GM18868 (cell line): Measurements from ENCODE around the gene SEMA3F.

ENCODE experiments used
- ATAC-seq: cut with Tn5 transposase; IDR thresholded peaks from one replicate; pipeline ENCODE4 v1.9.1; 2021; ENCODE audit warnings: mild to moderate bottlenecking, moderate library complexity; ENCODE audit not compliant: unreplicated experiment

The SEMA3F gene

GRCh38 chr3:50192124-50192523 is 37.0 kb downstream of the SEMA3F start:
- ATAC-seq: no peak

DNA sequence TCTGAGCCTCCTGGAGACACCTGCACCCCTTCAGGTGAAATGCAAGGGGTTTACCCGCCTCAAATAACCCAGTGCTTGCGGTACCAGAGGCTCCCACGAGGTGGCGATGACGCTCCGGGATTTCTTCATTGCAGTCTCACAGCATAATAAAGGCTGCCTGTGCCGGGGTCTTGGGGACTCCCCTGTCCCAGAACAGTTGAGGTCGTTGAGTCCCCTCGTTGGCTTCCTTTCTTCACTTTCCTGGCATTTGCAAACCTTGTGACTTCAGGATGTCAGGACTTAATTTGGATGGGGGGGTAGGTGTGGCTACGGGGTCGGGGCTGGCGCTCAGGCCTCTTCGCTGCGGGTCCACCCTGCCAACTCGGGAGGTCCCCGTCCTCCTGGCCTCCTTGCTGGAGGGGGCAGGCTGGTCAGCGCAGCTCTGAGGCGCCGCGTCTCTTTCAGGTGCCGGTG is 37.6 kb downstream of the SEMA3F start:
- no peak for ATAC-seq

- ATAC-seq: no peak
Observed at GRCh38 chr3:50193286-50193685, 38.2 kb downstream of the SEMA3F start.

DNA sequence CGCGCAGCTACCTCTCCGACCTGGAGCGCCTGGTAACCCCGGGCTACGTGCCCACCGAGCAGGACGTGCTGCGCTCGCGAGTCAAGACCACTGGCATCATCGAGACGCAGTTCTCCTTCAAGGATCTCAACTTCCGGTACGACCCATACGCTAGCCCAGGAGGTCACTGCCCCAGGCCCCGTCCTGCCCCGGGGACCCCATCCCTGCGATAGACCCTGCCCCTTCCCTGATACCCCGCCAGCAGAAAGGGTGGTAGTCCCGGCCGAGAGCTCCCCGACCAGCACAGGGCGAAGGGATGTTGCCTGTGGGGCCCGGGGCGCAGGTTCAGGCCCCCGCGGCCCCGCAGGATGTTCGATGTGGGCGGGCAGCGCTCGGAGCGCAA is 38.6 kb downstream of the SEMA3F start:
- no peak for ATAC-seq

GRCh38 chr3:50194128-50194902 is 39.2 kb downstream of the SEMA3F start:
- ATAC-seq: no peak

- no peak for ATAC-seq
Observed at GRCh38 chr3:50194903-50195500, 39.9 kb downstream of the SEMA3F start.

- ATAC-seq: no peak
Observed at GRCh38 chr3:50195501-50196252, 40.6 kb downstream of the SEMA3F start.

DNA sequence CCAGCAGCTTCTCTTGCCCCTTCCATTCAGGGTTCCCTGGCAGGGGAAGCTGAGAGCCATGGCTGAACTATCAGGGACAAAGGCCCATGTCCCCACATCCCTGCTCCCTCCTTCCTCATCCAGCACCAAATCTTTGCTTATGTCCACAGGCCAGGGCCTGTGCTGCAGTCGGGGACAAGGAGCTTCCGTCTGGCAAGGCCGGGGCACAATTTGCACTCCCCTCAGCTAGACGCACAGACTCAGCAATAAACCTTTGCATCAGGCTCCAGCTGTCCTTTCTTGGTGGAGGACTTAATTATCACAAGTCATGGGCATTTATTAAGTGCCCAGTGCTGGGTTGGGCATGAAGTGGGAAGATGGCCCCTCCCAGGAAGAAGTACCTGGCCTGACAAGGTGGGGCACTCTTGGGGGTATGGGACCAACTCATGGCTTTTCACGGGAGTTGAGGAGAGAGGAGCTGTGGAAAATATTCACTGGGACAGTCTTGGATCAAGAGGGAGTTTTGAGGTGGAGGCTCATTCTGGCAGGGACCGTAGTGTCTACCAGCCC is 41.2 kb downstream of the SEMA3F start:
- no peak for ATAC-seq

DNA sequence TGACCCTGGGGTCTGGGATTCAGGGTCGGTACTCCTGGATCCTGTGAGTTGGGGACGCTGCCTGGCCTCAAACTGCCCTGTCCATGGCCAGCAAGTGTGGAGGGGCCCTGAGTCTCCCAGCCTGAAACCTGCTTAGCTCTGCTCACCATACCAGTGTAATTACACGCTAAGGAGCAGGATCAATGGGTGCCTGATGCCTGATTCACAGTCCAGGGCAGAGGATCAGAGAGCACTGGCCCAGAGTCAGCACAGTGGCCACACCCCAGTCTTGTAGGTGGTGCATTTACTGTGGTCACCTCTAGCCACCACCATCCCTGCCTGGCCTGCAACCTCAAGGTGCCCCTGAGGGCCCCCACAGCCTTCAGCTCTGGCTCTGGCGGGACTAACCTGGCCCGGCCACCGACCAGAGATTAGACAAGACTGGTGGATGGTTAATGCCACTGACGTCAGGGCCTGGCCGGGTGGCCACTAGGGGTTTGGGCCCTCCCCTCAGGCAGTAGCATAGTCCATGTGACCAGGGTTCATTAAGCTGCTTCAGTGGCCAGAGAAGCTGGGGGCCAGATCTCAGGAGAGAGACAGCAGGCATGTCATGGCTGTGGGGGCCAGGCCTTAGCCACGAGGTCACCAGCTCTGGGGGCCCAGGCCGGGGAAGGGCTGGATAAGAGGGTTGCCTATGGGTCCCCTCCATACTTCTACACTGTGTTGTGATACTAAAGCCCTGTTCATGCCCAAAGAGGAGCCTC is 46.6 kb downstream of the SEMA3F start:
- no peak for ATAC-seq

DNA sequence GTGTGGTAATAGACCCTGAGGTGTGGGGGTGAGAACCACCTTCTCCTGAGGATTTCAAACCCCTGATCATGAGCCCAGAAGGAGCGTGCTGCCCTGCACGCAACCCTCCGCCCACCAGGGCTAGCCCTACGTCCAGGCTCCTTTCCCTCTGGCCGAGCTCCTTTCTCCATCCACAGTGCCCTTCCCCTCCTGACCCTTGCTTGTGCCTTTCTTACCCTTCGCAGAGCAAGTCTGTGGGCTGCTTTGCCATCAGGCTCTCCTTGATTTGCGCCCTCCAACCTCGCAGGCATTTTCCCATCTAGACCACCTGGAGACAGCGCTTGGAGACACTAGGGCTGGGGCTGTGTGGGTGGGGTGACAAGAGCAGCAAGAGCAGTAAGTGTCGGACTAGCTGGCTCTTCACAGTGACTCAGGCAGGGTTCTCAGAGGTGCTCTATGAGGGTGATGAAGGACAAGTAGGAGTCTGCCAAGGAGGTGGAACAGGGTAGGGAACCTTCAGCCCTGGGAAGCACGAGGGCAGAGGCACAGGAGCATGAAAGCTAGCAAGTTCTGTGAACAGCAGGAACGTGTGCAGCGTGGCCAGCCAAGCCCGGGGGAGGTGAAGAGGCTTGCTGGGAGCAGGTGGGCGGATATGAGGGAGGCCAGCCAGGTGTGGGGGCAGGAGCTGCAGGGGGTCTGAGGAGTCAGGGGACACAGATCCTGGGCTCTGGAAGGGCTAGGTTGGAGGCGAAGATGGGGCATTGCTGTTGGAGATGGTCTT is 47.4 kb downstream of the SEMA3F start:
- ATAC-seq: no peak

- ATAC-seq: no peak
Observed at GRCh38 chr3:50203113-50203808, 48.1 kb downstream of the SEMA3F start.

DNA sequence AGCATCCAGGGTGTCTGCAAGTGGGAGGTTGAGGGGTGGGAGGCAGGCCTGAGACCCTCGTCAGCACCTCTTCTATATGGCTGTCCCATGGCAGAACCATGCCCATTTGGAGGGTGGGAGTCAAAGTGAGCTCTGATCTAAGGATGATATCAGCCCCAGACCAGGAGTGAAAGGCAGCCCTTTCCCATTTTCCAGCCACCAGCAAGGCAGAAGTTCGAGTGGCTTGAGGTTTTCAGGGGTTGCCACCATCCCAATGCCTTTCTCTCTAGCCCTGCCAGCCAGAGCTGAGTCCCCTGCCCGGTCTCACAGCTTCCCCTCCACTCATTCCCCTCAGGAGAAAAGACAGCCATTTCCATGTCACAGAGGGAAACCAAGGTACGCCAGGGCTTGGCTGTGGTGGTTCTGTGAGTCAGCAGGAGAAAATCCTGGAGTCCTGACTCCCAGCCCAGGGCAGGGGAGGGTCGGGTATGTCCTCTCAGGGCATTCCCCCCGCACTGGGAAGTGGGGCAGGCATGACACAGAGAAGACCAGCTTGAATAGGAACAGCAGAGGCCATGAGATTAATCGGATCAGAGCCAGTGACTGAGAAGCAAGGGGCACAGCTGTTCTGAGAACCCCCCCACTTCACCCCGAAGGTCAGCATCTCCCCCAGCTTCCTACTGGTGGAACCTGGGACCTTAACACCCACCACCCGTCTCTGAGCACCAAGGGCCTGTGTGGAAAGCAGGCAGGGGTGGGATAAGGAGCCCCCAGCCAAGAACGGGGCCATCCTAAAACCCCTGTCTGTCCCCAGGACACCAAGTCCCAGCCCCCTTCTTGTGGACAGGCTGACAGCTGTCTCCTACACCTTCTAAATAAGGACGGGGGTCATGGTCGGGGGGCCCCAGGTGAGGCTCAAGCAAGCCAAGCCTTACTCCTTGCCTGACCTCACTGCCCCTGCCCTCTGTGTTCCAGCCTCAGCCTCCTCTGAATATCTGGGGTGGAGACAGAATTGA is 49.0 kb downstream of the SEMA3F start:
- ATAC-seq: no peak

DNA sequence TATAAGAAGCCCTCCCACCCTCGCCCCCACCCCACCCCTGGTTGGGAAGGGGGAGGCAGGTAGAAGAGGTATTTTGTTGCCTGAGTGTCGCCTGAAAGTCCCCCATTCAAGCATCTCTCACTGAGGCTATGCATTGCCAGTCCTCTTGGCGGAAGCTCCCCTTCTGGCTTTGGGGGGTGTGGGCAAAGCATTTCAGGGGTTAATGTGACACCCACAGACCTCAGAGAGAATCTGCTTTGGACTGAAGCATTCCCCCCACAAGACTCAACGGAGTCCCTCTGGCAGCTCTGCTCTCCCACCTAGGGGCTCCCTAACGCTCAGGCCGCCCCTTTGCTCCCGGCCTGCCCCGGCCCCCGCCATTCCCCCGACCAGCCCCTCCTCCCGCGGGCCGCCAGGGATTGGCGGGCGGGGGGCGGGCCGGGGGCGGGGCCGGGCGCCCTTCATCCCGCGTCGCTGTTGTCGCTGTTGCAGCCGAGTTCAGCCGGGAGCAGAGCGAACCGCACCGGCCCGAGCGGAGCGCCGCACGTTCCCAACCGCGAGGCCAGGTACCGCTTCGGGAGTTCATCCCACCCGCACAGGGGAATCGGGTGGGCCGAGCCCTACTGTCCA is 49.8 kb downstream of the SEMA3F start, which contains the start of gene SLC38A3:
SLC38A3 (plus strand) TSS at position 468 of the 609 bp plus-strand sequence. CDS start 8,929 bp downstream, outside the sequence.
- ATAC-seq: no peak

DNA sequence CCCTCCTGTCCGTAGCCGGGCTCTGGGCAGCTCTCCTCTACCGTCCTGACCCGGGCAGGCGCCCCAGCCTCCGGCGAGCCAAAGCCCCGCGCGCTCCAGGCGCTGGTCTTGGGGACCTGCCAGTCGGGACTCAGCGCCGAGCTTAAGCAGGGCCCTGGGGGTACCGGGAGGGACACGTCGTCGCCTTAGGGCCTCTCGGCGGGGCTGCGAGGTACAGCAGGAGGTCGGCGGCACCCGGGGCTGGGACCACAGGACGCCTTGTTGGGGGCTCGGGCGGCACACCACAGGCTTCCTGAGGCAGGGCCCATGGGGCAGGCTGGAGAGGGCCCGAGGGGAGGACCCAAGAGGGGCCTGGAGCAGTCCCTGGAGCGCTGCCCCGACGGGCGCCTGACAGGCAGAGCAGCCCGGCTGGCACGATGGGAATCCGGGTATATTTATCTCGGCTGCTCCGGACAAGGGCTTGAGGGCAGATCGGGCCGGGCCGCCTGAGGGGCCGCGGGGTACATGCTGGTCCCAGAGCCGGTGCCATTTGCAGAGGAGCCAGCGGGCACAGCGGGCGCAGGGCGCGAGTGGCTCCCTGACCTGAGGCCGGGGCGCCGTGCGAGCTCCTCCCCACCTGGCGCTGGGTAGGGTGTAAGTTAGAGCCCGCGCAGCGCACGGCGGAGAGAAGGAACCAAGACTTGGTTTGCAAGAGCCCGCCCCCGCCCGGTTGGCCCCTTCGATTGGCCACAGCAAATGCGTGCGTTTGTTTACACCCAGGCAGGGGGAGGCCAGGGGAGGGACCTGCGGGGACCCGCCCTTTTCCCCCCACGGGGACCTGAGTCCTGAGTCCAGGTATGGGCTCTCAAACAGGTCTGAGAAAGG is 50.5 kb downstream of the SEMA3F start:
- no peak for ATAC-seq

- ATAC-seq: no peak
Observed at GRCh38 chr3:50207359-50208042, 52.4 kb downstream of the SEMA3F start.

DNA sequence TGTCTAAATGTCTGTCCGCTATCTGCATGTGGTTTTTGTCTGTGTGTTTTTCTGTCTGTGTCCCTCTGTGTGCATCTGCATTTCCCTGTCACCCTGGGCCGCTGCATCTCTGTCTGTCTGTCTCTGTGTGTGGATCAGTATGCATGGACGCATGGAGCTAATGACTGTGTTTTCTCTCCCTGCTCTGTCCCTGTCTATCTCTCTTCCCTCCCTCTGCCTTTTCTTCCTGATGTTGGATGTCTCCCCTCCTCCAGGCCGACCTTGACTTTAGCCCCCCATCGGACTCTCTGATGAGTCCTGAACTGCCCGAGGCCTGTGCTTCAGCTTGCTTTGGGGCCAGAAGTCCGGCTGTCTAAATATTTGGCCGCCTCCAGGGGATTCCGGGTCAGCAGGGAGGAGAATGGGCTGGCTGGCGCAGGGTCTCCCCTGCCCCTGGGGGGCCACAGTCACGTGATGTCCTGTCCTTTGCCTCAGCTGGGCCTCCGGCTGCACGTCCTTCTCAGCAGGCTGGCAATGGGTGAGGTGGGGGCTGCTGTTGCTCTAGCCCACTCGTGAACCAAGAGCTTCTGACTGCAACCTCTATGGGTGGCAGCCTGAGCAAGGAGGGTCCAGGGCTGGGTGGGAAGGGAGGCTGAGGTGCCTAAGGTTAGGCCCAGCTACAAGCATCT is 53.7 kb downstream of the SEMA3F start:
- no peak for ATAC-seq
